Astrocyte (in vitro differentiated cells and primary cell): Measurements from ENCODE around the gene MATR3.

Experiments used
- CTCF ChIP-seq: IDR thresholded peaks from 2 replicates; pipeline ENCODE4 v1.5.1; 2011; ENCODE audit warnings: low read depth, mild to moderate bottlenecking, inconsistent platforms, low read length, moderate library complexity; ENCODE audit not compliant: insufficient read depth
- EZH2 ChIP-seq: IDR thresholded peaks from 2 replicates; pipeline ENCODE4 v1.6.1; 2012; ENCODE audit warnings: mild to moderate bottlenecking, low read length, inconsistent platforms; ENCODE audit not compliant: insufficient read depth

- no peak for TF ChIP-seq CTCF
- TF ChIP-seq EZH2, result no peak
These were observed 14.8 kb upstream of the MATR3 start for GRCh38 chr5:139278540-139279274.
